ENCODE results near the gene KDM5C.

Gene KDM5C

GRCh38 chrX:53153581-53153980 lies 71.4 kb downstream of the KDM5C start:
- TF ChIP-seq CTCF (IDR thresholded peaks at IDR 0.05; ENCODE audit: control insufficient read depth, insufficient read depth, low read depth, low read length, missing control alignments): no peak
- no peak for DNase-seq (ENCODE audit: low read depth)
- no peak overlapping the region for H3K4me3 ChIP-seq (ENCODE audit: control insufficient read depth, low read depth, low read length)

Measured in AG09309 (cell line).